Pancreas (tissue), 10 donors: Measurements from ENCODE around the gene MLLT10. TPM values are rescaled to one million over a fixed set of nuclear protein-coding genes. Genes with fewer than 3 reads are reported as not detected.

ENCODE experiments used
- ATAC-seq, 4 donors: fragments of 200-7000 bp; cut with Tn5 transposase; one replicate each; pipeline versions ENCODE4 v1.8.0 to v1.9.1; 2020; ENCODE audit warnings: mild to moderate bottlenecking in 4 of 4, moderate library complexity in 4 of 4
- DNase-seq, 6 donors: peaks; one replicate each; pipeline ENCODE4 v3.0.0-alpha.2; 2020
- FAIRE-seq: peaks from 2 replicates; lab custom pipeline; 2012; peaks lifted over from hg19 to GRCh38; lab: Jason Lieb, UNC
- H3K27ac ChIP-seq, 4 donors: fragments of 200-600 bp; sonication (generic); 1 replicate in 3 of 4; 2 replicates in 1 of 4; pipeline versions ENCODE4 v1.5.0 to v1.8.0; 2020
- H3K27me3 ChIP-seq, 4 donors: fragments of 200-600 bp; one replicate each; pipeline ENCODE4 v1.8.0; 2021
- H3K36me3 ChIP-seq, 3 donors: fragments of 200-600 bp; sonication (generic) in 1 of 3; one replicate each; pipeline versions ENCODE4 v1.5.0 to v1.8.0; 2020 to 2021
- H3K4me1 ChIP-seq, 3 donors: fragments of 200-600 bp; one replicate each; pipeline ENCODE4 v1.8.0; 2021
- H3K4me3 ChIP-seq, 4 donors: fragments of 200-600 bp; sonication (generic) in 2 of 4; one replicate each; pipeline versions ENCODE4 v1.5.0 to v1.8.0; 2020 to 2021
- H3K9me3 ChIP-seq, 4 donors: fragments of 200-600 bp; one replicate each; pipeline ENCODE4 v1.8.0; 2021
- CTCF ChIP-seq, 4 donors: fragments of 200-600 bp; sonication (generic) in 3 of 4; IDR thresholded peaks; one replicate each; pipeline versions ENCODE4 v1.5.0 to v1.8.0; 2021; ENCODE audit warnings: antibody characterized with exemption in 4 of 4
- WGBS, 2 donors: extraction: QIAGEN DNeasy Blood & Tissue Kit; methylation state at CpG; one replicate each; pipeline ENCODE4 v1.1.7; 2013; 5-methylcytosine and 5-hydroxymethylcytosine counted together
- intact Hi-C, 3 donors: fragments of 100-400 bp; cut with DNase I; formaldehyde crosslinking; loops; one replicate each; pipeline versions ENCODE4 v1.11.1 to v1.14.2; 2022
- polyA plus RNA-seq, 2 donors: library from polyadenylated mRNA; stranded (reverse); fragments of 200-250 nt; gene quantifications; one replicate each; pipeline ENCODE4 v1.2.3, GENCODE V29; 2013
- total RNA-seq, 6 donors: library from RNA; stranded (reverse); fragmentation: NEBNext Ultra II Directional in 4 of 6; extraction: Animal tissue kit (Norgen Biotek cat#: 25700) in 4 of 6; gene quantifications; one replicate each; pipeline versions ENCODE4 v1.2.1 to v1.2.4, GENCODE V29; 2021 to 2023
- donor health status: healthy with polysubstance abuse.
- donor health status: DM: no; HTN: no; CAD: no; lungs with moderate emphysema.
- donor health status: DM: no; HTN: no; CAD: no.
- donor health status: control.
- donor health status: control.
- donor health status: Bipolar disorder and iron deficiency.
- donor health status: DM: yes; HTN: yes; CAD: no.
- donor health status: DM: no; HTN: no; CAD: no.
- donor health status: DM: no; HTN: no; CAD: no.
- donor health status: DM: yes; HTN: yes; CAD: no.

MLLT10 gene
- total and polyA plus RNA-seq, 8 donors, result 10.7 to 25.1 (median 15.0) TPM

- DNase-seq, result no peak
- ATAC-seq, result no peak
- Histone ChIP-seq H3K4me3 (no peak overlapping the region), H3K36me3 (no peaks in the 10 kb centered on the region), H3K4me1 (no peaks in the 10 kb centered on the region), H3K27me3 (no peaks in the 10 kb centered on the region), H3K27ac (no peak overlapping the region), H3K9me3 (no peaks in the 10 kb centered on the region)
- intact Hi-C loops, result no loop called here
- FAIRE-seq, result no peak
- WGBS, 2 donors, result 97% methylated on average over 5 of the region's 5 CpGs
- TF ChIP-seq CTCF (IDR thresholded peaks at IDR 0.05), result no peak
These were observed 60.0 kb downstream of the MLLT10 start for GRCh38 chr10:21593986-21594385.

GRCh38 chr10:21599582-21599981, 65.5 kb downstream of the MLLT10 start:
- WGBS, 2 donors, result 71 to 77% methylated on average over 2 of the region's 2 CpGs

GRCh38 chr10:21600804-21601433, 66.9 kb downstream of the MLLT10 start:
- Histone ChIP-seq H3K4me1 (no peaks in the 10 kb centered on the region), H3K9me3 (no peaks in the 10 kb centered on the region), H3K27ac (no peak overlapping the region), H3K27me3 (no peaks in the 10 kb centered on the region), H3K36me3 (no peaks in the 10 kb centered on the region), H3K4me3 (no peak overlapping the region)
- 52 to 80% methylated on average over 1 of the region's 1 CpG for whole genome bisulfite sequencing, 2 donors
- no peak for FAIRE-seq
- intact Hi-C loops, result no loop called here
- no peak for TF ChIP-seq CTCF (IDR thresholded peaks at IDR 0.05)
- no peak for DNase-seq
- no peak for ATAC-seq

More at GRCh38 chr10:21599582-21599981, 65.5 kb downstream of the MLLT10 start:
- Histone ChIP-seq H3K36me3 (no peaks in the 10 kb centered on the region), H3K9me3 (no peaks in the 10 kb centered on the region), H3K4me3 (no peak overlapping the region), H3K4me1 (no peaks in the 10 kb centered on the region), H3K27me3 (no peaks in the 10 kb centered on the region), H3K27ac (no peak overlapping the region)
- no peak for TF ChIP-seq CTCF (IDR thresholded peaks at IDR 0.05)
- ATAC-seq, result no peak
- intact Hi-C loops, result no loop called here
- FAIRE-seq, result no peak
- DNase-seq, result no peak

GRCh38 chr10:21602313-21602712, 68.3 kb downstream of the MLLT10 start:
- H3K27me3 ChIP-seq, result no peaks in the 10 kb centered on the region
- H3K4me1 ChIP-seq, result no peaks in the 10 kb centered on the region
- intact Hi-C loops, result no loop called here
- no peak for DNase-seq
- no peaks in the 10 kb centered on the region for H3K36me3 ChIP-seq
- WGBS, 2 donors, result 88 to 91% methylated on average over 1 of the region's 1 CpG
- H3K4me3 ChIP-seq, result no peak overlapping the region
- no peak for FAIRE-seq
- ATAC-seq, result no peak
- H3K27ac ChIP-seq, result no peak overlapping the region
- H3K9me3 ChIP-seq, result no peaks in the 10 kb centered on the region
- no peak for TF ChIP-seq CTCF (IDR thresholded peaks at IDR 0.05)

GRCh38 chr10:21603721-21604120, 69.7 kb downstream of the MLLT10 start:
- DNase-seq (no peak), FAIRE-seq (no peak), ATAC-seq (no peak)
- intact Hi-C loops, result no loop called here
- Histone ChIP-seq H3K27ac (no peak overlapping the region), H3K36me3 (no peaks in the 10 kb centered on the region), H3K27me3 (no peaks in the 10 kb centered on the region), H3K4me1 (no peaks in the 10 kb centered on the region), H3K4me3 (no peak overlapping the region), H3K9me3 (no peaks in the 10 kb centered on the region)
- no peak for TF ChIP-seq CTCF (IDR thresholded peaks at IDR 0.05)
